Amygdala (tissue), 56 donors: Measurements from ENCODE around the gene GBA2.
A peak's percentile ranks its signal among the peaks of the same experiment; 100 is the strongest.

Experiments
- DNase-seq, 56 donors: peaks; one replicate each; lab custom pipeline; 2025; lab: John Stamatoyannopoulos, UW

The GBA2 gene

DNA sequence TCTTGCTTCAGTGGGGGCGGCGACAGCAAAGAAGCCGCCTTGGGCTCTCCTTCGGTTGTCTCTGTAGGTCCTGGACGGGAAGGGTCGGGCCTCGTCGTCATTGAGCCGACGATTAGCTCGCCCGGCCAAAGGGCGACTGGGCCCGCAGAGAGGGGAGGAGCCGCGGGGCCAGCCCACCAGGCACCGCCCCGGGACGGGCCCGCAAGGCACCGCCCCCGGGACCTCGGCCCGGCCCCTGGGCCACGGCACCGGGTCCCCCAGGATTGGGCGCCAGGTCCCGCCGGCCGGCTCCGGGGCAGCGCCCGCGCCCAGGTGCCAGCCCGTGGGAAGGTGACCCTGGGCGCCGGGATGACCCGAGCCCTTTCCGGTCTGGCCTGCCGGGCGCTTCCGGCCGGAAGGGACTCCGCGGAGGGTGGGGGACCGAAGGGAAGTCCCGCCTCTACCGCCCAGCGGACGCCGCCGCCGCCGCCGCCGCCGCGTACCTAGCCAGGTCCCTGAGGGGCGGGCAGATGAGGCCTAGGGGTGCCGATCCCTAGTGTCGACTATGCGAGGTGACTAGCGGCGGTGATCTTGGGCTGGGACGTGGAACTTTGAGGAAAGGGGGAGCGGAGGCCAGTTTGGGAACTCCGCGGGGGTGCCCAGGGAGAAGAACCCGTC is at the start of gene GBA2, which contains the start of gene RGP1:
GBA2 (minus strand) TSS at position 371 of the 657 bp plus-strand sequence. CDS start 524 bp downstream, outside the sequence.
RGP1 (plus strand) TSS at position 430 of the 657 bp plus-strand sequence. CDS start 469 bp downstream, outside the sequence.
- peak in 50 of 56 donors; percentile 30 to 86 (median 70) for DNase-seq

DNA sequence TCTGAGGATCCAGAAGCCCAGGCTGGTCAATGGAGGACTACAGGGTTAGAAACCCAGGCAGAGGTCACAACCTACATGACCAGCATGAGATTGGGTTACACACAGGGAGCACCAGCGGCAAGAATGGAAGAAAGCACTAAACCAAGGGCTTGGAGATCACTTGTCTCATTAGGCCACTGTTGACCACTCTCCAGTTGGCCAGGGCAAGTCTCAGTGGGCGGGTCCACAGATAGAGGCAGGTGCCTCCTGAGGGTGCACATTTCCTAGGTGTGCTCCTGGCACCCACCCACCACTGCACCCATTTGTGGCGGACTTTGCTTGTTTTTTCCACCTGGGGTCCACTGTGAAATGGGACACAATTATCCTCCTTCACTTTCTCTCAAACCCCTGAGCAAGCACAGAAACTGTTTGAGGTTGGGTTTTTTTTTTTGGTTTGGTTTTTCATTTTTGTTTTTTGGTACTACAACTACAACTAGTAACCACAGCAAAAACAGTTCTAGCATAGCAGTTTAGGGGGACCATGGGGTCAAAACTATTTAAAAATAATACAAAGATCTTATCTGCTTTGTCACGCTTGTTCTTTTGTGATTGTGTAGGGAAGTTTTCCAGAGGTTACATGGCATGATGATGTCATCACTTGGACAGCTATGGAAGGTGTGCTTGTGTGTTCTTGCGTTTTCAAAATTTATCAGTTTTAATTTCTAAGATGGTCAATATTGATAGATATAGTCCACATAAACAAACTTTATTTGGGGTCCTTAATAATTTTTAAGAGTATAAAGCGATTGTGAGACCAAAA is 48.5 kb upstream of the GBA2 start:
- no peak for DNase-seq

DNA sequence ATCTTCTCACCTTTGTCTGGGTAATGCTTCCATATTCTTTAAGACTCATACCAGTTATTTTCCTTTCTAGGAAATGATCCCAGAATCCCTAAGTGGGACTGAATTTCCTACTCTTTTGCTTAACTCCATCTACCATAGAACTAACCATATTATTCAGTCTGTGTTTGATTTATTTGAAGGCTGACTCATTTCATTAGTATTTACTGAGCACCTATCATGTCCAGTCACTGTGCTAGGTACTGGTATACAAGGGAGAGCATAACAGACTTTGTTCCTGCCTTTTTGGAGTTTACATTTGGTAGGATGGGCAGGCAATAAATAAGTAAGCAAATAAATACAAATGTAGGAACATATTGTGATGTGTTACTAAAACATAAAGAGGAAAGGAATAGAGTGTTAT is 46.7 kb upstream of the GBA2 start:
- no peak for DNase-seq

DNA sequence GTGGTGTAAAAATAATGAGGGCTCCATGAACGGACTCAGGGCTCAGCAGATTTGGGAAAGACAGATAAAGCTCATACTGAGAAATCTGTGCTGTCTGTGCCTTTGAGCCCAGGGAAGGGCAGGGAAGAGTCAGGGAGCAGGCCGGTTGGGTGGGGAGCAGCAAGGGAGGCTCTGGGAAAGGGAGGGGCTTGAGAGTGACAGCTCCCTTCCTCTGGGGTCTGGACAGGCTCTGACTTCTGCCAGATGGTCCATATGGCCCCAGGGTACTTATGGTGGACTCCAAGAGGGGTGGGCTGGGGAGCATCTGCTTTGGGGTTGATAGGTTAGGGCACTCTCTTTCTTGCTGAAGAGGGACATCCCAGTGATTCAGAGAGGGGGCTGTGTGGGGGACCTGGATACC is 44.4 kb upstream of the GBA2 start:
- DNase-seq: no peak

DNA sequence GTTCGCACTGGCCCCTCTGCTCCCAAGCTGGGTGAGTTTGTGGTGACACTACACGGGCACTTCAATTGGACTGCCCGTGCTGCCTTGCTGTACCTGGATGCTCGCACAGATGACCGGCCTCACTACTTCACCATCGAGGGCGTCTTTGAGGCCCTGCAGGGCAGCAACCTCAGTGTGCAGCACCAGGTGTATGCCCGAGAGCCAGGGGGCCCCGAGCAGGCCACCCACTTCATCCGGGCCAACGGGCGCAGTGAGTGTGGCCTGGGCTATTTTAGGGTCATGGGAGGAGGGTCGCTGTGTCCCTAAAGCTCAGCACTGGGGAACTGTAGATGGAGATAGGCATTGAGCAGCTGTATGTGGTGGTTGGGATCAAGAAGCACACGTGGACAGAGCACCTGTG is 43.8 kb upstream of the GBA2 start:
- DNase-seq: no peak

DNA sequence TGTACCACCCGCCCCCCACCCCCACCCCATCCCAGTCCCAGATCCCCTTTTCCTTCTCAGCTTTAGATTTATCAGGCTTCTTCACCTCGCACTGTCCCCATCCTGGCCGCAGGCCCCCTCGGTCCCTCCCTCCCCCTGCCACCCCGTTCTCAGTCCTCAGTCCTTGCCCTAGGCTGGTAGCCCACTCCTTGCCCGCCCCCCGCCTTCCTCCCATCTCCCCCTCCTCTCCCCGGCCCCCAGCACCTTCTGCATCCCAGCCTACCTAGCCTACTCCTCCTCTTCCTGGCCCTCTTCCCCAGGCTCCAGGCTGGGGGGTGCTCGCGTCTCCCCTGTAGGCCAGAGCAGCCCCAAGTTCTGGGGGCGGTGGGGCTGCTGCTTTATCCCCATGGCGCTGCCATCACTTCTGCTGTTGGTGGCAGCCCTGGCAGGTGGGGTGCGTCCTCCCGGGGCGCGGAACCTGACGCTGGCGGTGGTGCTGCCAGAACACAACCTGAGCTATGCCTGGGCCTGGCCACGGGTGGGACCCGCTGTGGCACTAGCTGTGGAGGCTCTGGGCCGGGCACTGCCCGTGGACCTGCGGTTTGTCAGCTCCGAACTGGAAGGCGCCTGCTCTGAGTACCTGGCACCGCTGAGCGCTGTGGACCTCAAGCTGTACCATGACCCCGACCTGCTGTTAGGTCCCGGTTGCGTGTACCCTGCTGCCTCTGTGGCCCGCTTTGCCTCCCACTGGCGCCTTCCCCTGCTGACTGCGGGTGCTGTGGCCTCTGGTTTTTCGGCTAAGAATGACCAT is 43.2 kb upstream of the GBA2 start:
- DNase-seq: no peak

DNA sequence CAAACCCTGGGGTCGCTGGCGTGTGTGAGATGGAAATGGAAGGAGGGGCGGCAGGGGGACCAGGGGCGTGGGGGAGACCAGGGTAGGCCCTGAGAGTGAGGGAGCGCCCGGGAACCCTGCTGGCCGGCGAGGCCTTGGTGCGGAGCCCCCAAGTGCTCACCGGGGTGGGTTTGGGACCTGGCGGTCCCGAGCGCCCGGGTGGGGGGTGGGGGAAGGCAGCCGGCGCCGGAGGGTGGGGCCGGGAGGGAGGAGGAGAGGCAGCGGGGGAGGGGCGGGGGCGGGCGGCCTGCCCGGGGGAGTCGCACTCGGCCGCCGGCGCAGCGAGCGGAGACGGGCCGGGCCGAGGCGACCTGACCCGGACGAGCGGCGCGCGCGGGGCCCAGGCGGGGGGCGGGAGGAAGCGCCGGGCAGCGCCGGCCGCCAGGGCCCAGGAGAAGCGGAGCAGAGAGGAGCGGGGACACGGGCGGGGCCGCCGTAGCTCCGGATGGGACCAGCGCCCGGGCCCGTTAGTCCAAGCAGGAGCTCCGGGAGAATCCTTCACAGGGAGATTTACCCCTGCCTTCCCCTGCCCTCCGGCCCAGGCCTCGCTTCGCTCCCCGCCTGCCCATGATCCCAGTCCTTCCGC is 42.4 kb upstream of the GBA2 start, which contains the start of gene NPR2:
NPR2 (plus strand) TSS at position 295 of the 625 bp plus-strand sequence. CDS start 818 bp downstream, outside the sequence.
- DNase-seq: peak in 9 of 56 donors; percentile 12 to 61 (median 17)

DNA sequence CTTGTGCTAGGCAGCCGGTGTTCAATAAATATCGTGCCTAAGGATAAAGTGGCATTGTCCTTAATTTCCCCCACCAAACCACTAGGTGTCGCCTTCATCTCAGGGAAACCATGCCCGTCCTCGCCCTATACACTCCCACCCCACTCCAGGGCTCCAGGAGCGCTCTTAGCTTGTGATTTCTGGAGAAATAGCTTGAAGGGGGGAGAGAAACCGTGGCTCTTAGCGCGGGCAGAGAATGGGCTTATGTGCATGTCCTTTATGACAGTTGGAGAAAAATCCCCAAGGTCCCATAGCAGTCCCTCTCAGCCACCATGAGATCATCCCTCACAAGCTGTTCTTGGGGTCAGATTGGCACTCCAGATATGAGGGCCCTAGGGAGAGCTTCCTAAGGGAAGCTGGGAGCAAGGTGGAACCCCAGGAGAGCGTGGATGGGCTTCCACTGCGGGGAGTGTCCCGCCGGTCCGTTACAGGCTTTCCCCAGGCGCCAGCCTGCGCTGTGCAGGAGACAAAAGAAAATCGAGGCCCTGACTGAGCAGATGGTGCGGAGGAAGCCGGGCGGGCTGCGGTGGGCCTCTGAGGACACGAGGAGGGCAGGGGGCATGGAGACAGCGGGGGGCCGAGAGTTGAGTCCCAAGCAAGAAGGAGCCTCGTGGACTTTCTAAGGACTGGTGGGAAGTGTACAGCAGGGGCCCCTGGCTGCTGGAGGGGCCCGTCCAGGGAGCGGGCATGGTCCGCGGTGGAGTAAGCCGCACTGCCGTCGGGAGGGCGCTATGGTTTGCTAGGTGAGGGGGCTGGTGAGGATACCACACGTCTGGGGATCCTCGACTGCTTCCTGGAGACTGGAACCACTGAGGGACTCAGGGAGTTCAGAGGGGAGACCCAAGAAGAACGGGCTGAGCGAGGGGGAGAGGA is 41.6 kb upstream of the GBA2 start:
- peak in 44 of 56 donors; percentile 16 to 76 (median 42) for DNase-seq

DNA sequence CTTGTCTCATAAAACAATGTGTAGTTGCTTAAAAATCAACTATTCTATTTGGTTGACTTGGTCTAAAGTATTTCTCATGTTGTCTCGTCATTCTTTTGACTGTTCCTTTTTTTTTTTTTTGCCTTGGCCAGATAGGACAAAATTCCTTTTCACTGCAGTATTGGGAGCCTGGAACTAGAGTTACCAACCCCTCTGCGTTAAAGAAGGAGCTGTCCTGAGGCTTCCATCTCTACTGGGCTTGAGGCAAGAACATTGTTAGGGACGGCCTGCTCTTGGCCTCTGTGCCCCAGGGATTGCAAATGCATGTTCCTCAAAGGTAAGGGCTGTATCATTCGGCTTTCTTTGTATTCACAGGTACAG is 41.0 kb upstream of the GBA2 start:
- DNase-seq: no peak

DNA sequence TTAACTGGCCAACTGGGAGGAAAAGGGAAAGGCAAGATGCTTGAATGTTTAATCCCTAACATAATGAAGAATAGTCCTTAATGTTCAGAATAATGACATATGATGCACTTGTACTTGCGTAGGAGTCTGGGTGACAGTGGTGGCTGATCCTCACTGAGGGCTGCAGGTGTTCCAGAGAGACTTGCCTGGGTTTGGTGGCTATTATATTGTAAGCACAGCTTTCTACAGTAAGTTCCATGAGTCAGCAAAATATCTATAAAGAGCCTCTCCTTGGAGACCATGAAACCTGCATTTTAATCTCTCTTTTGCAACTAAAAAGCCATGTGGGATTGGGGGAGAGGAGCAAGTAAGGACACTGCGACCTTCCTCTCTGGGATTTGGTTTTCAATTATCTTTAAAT is 40.5 kb upstream of the GBA2 start:
- DNase-seq: no peak

DNA sequence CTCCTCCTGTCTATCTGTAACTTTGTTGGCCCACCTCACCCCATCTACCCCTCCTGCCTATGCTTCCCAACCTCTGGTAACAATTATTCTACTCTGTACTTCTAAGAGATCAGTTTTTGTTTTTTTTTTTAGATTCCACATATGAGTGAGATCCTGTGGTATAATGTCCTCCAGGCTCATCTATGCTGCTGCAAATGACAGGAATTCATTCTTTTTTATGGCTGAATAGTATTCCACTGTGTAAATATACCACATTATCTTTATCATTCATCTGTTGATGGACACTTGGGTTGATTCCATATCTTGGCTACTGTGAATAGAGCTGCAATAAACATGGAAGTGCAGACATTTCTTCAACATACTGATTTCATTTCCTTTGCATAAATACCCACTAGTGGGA is 34.4 kb upstream of the GBA2 start:
- no peak for DNase-seq

DNA sequence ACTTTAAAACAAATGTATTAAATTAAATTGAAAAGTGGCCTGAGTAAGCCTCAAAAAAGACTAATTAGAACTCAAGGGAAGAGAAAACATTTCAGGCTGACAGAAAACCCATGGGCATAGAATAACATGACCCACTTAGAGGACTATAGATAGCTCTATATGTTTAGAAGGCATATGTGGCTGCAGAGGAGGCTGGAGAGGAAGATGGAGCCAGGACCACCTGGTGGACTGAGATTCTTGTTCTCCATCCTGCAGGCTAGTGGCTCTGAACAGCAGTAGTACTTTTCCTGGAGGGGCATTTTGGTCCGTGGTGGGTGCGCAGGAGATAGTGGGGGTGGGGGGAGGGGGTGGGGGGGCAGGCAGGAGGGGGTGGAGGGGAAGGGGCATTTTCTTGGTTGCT is 32.0 kb upstream of the GBA2 start:
- no peak for DNase-seq

DNA sequence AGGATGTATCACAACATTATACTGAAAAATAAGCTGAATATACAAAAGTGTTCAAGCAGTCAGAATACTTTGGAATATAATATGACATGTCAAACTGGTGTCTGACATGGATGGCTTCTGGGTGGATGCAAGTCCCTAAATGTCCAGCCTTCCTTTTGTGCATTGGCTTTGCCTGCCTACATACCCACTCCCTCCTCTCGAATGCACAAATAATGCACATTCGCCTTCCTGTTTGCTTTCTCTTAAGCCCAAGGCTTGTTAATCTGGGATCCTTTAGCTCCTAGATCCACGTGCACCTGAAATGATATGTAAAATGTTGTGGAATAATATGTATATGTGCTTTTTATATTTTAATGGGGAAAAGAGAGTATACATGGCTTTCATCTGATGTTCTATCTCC is 29.5 kb upstream of the GBA2 start:
- no peak for DNase-seq

DNA sequence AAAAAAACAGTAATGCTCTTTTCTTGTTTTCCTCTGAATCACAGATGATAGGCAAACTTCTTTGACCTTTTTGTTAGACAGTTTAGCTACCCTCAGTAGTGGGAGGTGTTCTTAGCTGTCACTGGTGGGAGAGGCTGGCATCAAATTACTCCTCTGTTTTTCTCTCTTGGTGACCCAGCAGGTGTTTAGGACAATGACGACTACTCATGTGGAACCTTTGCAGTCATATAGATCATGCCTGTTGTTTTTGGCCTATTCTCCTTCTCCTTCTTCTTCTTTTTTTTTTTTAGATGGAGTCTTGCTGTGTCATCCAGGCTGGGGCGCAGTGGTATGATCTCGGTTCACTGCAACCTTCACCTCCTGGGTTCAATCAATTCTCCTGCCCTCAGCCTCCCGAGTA is 27.0 kb upstream of the GBA2 start:
- DNase-seq: no peak

DNA sequence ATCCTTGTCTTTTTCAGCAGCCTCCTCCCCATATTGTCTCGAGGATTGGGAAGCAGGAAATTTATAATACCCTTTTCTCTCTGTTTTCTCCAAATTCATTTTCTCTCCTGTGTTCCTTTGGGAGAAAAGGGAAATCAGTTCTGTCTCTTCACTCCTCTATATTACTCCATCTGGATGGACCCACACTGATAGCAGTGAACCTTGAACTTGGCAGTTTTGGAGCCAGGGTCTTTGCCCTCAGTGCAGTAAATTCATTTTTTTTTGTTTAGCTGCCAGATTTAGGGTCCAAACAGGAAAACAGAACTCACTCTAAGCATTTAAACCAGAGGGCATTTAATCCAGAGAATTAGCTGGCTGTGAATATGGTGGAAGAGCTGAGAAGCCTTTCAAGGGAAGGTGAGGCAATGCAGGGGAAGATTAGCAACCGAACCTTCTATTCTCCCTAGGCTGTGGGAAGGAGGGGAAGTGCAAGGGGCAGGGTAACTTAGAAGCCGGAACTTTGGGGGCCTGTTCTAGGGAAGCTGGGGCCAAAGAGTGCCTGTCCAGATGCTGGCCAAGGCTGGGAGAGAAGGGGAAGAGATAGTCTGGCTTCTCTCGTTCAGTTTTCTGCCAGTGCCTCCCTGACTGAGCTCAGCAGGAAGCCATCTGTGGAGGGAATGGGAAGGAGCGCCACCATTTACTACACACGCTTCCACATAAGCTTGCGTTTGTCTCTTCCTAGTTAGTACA is 26.0 kb upstream of the GBA2 start:
- DNase-seq: peak in 4 of 56 donors; percentile 5 to 48 (median 21)

DNA sequence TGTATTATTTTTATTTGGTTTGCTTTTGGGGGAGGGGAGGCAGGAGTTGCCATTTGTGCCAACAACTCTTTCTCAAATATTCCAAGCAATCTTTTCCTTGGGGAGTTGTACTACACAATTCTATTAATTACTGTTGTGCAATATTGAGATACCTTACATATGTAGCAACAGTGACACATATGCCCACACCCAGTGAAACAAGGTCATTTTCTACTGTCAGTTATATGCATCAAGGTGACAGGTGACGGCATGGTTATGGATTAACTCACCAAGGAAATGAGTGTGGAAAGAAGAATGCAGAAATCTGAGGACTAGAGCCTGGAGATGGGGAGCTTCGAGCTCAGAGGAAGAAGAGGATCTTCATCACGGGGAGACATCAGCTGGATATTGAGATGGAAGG is 22.9 kb upstream of the GBA2 start:
- no peak for DNase-seq

DNA sequence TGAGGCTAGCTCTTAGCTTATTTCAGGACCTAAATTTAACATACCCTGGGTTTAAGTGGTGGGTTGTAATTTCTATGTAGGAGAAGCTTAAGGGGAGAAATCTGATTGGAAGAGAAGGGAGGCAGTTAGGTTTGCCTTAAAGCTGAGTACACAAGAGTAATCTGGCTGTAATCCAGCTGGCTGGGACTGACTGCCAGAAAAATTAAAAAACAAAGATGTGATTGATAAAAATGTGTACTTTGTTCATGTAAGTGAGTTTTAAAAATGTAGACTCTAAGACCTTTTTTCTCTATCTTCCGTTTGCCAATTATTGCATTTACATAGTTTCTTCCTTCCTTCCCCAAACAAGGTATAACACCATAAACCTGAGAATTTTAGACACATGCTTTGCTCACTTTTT is 22.5 kb upstream of the GBA2 start:
- DNase-seq: peak in 1 of 56 donors; percentile 39

DNA sequence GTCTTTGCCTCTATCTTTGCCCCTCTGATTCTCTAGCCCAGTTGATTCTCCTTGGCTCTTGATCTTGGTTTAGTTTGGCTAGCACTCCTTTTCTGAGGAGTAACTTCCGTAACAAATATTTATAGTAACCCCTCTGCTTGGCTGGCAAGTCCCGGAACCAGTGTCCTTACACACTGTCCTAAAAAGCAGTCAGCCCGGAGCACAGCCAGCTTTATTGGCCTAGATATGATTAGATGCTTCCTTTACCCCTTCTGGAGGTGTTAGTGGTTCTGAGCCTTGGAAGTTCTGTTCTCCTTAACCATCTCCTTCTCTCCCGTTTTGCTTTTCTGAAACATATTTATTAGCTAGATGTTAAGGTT is 22.0 kb upstream of the GBA2 start:
- DNase-seq: peak in 1 of 56 donors; percentile 9

DNA sequence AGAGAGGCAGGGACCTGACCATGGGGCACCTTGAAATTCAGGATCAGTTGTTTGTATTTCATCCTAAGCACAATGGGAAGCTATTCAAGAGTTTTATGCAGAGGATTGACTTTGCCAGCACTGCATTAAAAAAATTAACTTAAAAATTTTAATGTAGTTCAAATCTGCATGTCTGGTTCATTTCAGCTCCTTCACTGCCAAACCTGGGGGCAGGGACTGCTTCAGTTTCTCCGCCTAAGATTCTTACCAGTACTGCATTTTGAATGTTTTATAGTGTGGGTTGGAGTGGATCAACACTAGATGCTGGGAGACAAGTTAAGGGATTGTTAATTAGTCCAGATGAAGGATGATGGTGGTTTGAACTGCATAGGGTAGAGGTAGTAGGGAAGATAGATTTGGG is 20.7 kb upstream of the GBA2 start:
- DNase-seq: no peak
